ENCODE measurements around the gene MARF1. TPM values are rescaled to one million over a fixed set of nuclear protein-coding genes. Genes with fewer than 3 reads are reported as not detected.
"Not testable (repeated sequence)": the region's sequence is repeated elsewhere in the genome, so short reads cannot be mapped to it uniquely, and the experiment has no call there.

Gene MARF1
- 51.4 TPM for total RNA-seq
- long read RNA-seq, partial matches to known transcripts = 4 of 10 reads
- long read RNA-seq, other reads (novel, unspliced or antisense) = 5 of 10 reads

- peak; percentile 100 for DNase-seq (ENCODE audit: low spot score)
Observed at GRCh38 chr16:15643048-15643945, at the start of gene MARF1. Gene MARF1 (minus strand): TSS chr16:15643154. CDS start chr16:15639233, 3,921 bp downstream.

- not testable (repeated sequence) for DNase-seq (ENCODE audit: low spot score)
Observed at GRCh38 chr16:15692508-15692907, 49.6 kb upstream of the MARF1 start.

- DNase-seq (ENCODE audit: low spot score) = no peak
Observed at GRCh38 chr16:15691046-15691445, 48.1 kb upstream of the MARF1 start.

- DNase-seq (ENCODE audit: low spot score) = no peak
Observed at GRCh38 chr16:15690296-15690695, 47.3 kb upstream of the MARF1 start.

- no peak for DNase-seq (ENCODE audit: low spot score)
Observed at GRCh38 chr16:15689290-15689689, 46.3 kb upstream of the MARF1 start.

GRCh38 chr16:15686287-15686686 lies 43.3 kb upstream of the MARF1 start:
- DNase-seq (ENCODE audit: low spot score) = no peak

GRCh38 chr16:15682105-15682570 lies 39.2 kb upstream of the MARF1 start:
- no peak for DNase-seq (ENCODE audit: low spot score)

GRCh38 chr16:15677447-15677846 lies 34.5 kb upstream of the MARF1 start:
- DNase-seq (ENCODE audit: low spot score) = no peak

- no peak for DNase-seq (ENCODE audit: low spot score)
Observed at GRCh38 chr16:15676506-15676905, 33.6 kb upstream of the MARF1 start.

- no peak for DNase-seq (ENCODE audit: low spot score)
Observed at GRCh38 chr16:15674571-15674970, 31.6 kb upstream of the MARF1 start.

- DNase-seq (ENCODE audit: low spot score) = peak; percentile 92
Observed at GRCh38 chr16:15672514-15673167, 29.7 kb upstream of the MARF1 start.

GRCh38 chr16:15672127-15672513 lies 29.2 kb upstream of the MARF1 start:
- DNase-seq (ENCODE audit: low spot score) = not testable (repeated sequence)

- no peak for DNase-seq (ENCODE audit: low spot score)
Observed at GRCh38 chr16:15671530-15672117, 28.7 kb upstream of the MARF1 start.

GRCh38 chr16:15667091-15667742 lies 24.3 kb upstream of the MARF1 start:
- no peak for DNase-seq (ENCODE audit: low spot score)

- DNase-seq (ENCODE audit: low spot score) = no peak
Observed at GRCh38 chr16:15665107-15665506, 22.2 kb upstream of the MARF1 start.

- peak; percentile 11 for DNase-seq (ENCODE audit: low spot score)
Observed at GRCh38 chr16:15660203-15660601, 17.2 kb upstream of the MARF1 start.

- peak; percentile 18 for DNase-seq (ENCODE audit: low spot score)
Observed at GRCh38 chr16:15658556-15658955, 15.6 kb upstream of the MARF1 start.

GRCh38 chr16:15658149-15658548 lies 15.2 kb upstream of the MARF1 start:
- DNase-seq (ENCODE audit: low spot score) = peak; percentile 37

- DNase-seq (ENCODE audit: low spot score) = not testable (repeated sequence)
Observed at GRCh38 chr16:15655561-15655960, 12.6 kb upstream of the MARF1 start.

GRCh38 chr16:15654591-15654990 lies 11.6 kb upstream of the MARF1 start:
- no peak for DNase-seq (ENCODE audit: low spot score)

- DNase-seq (ENCODE audit: low spot score) = peak; percentile 24
Observed at GRCh38 chr16:15653227-15653626, 10.3 kb upstream of the MARF1 start.

All from mesenteric fat pad (tissue), 1 donor.